ENCODE results near the gene POM121L2.

DNA sequence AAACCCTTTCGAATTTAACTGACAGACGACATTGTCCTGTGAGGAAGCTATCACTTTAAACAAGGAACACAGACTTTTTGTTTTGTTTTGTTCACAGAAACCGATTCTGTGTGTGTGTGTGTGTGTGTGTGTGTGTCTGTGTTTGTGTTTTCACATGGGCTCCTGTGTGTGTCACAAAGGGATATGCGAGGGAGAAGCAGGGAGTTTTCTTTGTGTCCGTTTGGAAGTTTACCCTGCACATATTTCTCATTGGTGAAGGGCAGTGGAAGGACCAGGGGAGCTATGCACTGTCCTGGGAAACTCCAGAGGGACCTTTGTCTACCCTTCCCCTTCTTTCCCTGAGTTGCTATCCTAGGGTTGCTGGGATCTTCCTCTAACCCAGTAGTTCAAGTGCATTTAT is 17.7 kb downstream of the POM121L2 start:
- TF ChIP-seq, protein P1, sequence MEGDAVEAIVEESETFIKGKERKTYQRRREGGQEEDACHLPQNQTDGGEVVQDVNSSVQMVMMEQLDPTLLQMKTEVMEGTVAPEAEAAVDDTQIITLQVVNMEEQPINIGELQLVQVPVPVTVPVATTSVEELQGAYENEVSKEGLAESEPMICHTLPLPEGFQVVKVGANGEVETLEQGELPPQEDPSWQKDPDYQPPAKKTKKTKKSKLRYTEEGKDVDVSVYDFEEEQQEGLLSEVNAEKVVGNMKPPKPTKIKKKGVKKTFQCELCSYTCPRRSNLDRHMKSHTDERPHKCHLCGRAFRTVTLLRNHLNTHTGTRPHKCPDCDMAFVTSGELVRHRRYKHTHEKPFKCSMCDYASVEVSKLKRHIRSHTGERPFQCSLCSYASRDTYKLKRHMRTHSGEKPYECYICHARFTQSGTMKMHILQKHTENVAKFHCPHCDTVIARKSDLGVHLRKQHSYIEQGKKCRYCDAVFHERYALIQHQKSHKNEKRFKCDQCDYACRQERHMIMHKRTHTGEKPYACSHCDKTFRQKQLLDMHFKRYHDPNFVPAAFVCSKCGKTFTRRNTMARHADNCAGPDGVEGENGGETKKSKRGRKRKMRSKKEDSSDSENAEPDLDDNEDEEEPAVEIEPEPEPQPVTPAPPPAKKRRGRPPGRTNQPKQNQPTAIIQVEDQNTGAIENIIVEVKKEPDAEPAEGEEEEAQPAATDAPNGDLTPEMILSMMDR (IDR thresholded peaks at IDR 0.05 in 2 of 3, conservative IDR thresholded peaks at IDR 0.05 in 1 of 3; ENCODE audit: control insufficient read depth in 2 of 3, extremely low read depth in 1 of 3, insufficient read depth in 1 of 3, low read depth in 3 of 3, low read length in 3 of 3): no peak
- TF ChIP-seq, protein P2, sequence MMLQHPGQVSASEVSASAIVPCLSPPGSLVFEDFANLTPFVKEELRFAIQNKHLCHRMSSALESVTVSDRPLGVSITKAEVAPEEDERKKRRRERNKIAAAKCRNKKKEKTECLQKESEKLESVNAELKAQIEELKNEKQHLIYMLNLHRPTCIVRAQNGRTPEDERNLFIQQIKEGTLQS (IDR thresholded peaks at IDR 0.05; ENCODE audit: borderline replicate concordance, extremely low read depth, low read depth, low read length): no peak
- TF ChIP-seq POLR2A (IDR thresholded peaks at IDR 0.05; ENCODE audit: low read depth, low read length) (no peak), CHD1 (IDR thresholded peaks at IDR 0.05; ENCODE audit: low read depth, low read length) (no peak)

Measured in GM12878 (cell line).